KMS-11 (cell line): ENCODE data around the gene GRIN2C.

Experiments used
- H2AFZ ChIP-seq: fragments of 200-600 bp; sonication (generic); 2 replicates; pipeline ENCODE4 v1.6.1; 2016; ENCODE audit warnings: antibody characterized with exemption, mixed run types, low read depth
- H3K27ac ChIP-seq: fragments of 200-600 bp; sonication (generic); 2 replicates; pipeline ENCODE4 v1.6.1; 2016; ENCODE audit warnings: mild to moderate bottlenecking, mixed run types
- H3K27me3 ChIP-seq: fragments of 200-600 bp; sonication (generic); 2 replicates; pipeline ENCODE4 v1.6.1; 2017; ENCODE audit warnings: mild to moderate bottlenecking, low read depth, mixed run types, moderate library complexity; ENCODE audit not compliant: insufficient read depth
- H3K36me3 ChIP-seq: fragments of 200-600 bp; sonication (generic); 2 replicates; pipeline ENCODE4 v1.6.1; 2017; ENCODE audit warnings: mild to moderate bottlenecking, mixed run types; ENCODE audit not compliant: insufficient read depth
- H3K4me1 ChIP-seq: fragments of 200-600 bp; sonication (generic); 2 replicates; pipeline ENCODE4 v1.6.1; 2016; ENCODE audit warnings: mild to moderate bottlenecking, low read depth, mixed run types; ENCODE audit not compliant: poor library complexity, severe bottlenecking
- H3K4me2 ChIP-seq: fragments of 200-600 bp; sonication (generic); 2 replicates; pipeline ENCODE4 v1.7.0; 2016; ENCODE audit warnings: mild to moderate bottlenecking, mixed run types
- H3K4me3 ChIP-seq: fragments of 200-600 bp; sonication (generic); IDR thresholded peaks from 2 replicates; pipeline ENCODE4 v1.6.1; 2017; ENCODE audit warnings: low read depth, low read length, mixed read lengths; ENCODE audit not compliant: insufficient read depth
- H3K79me2 ChIP-seq: fragments of 200-600 bp; sonication (generic); 2 replicates; pipeline ENCODE4 v1.6.1; 2016; ENCODE audit warnings: low read depth, mixed run types; ENCODE audit not compliant: insufficient read depth
- H3K9ac ChIP-seq: fragments of 200-600 bp; sonication (generic); 2 replicates; pipeline ENCODE4 v1.6.1; 2016; ENCODE audit warnings: mild to moderate bottlenecking, mixed run types
- H4K20me1 ChIP-seq: fragments of 200-600 bp; sonication (generic); 2 replicates; pipeline ENCODE4 v1.6.1; 2016; ENCODE audit warnings: mild to moderate bottlenecking, mixed run types; ENCODE audit not compliant: insufficient read depth
- TF ChIP-seq, protein P1 (sequence below): fragments of 200-600 bp; sonication (generic); conservative IDR thresholded peaks from 2 replicates; pipeline ENCODE4 v1.6.1; 2017; ENCODE audit warnings: low read depth, mild to moderate bottlenecking, antibody characterized with exemption, low read length, moderate library complexity, mixed read lengths

The GRIN2C gene

DNA sequence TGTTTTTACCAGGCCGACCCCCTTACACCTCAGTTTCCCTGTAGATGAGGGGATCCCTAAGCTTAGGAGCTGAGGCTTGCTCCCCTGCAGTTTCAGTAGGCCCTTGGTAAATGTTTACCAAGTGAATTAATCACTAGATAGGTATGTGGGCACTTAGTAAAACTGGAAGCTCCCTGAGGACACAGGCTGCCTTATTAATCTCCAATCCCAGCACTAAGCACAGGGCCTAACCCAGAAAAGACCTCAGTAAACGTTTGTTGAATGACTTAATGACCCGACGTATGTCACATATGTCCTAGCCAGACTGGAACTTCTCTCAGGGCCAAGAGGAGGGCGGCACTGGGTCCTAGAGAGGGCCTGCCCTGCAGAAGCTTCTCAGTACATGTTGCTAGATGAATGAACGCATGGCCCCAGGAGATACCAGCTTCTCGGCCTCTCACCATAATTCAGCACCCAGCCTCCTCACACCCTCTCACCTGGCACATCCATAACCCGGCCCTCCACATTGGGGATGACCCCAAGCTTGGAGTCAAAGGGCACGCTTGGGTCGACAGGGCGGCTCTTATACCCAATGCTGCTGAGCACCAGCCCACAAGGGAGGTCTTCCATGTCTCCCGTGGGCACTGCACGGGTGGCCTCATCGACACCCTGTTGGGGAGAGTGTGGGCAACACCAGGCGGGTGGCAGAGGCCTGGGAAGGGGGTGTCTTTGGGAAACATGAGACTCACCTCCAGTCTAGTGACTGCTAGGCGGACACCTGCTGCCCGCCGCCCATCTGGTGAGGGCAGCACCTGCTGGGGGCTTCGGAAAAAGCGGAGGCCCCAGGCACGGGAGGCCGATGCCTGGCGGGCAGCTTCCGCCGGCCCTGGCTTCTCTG, 4.0 kb upstream of the GRIN2C start:
- Histone ChIP-seq H3K4me2 (no peak overlapping the region), H3K36me3 (no peaks in the 10 kb centered on the region), H4K20me1 (no peaks in the 10 kb centered on the region), H3K9ac (no peak overlapping the region), H3K4me3 (no peak overlapping the region), H3K79me2 (no peaks in the 10 kb centered on the region), H3K4me1 (peaks cover 13% of the 10 kb centered on the region), H3K27ac (no peak overlapping the region), H2AFZ (no peak overlapping the region), H3K27me3 (peaks cover 33% of the 10 kb centered on the region)
- TF ChIP-seq, protein P1, sequence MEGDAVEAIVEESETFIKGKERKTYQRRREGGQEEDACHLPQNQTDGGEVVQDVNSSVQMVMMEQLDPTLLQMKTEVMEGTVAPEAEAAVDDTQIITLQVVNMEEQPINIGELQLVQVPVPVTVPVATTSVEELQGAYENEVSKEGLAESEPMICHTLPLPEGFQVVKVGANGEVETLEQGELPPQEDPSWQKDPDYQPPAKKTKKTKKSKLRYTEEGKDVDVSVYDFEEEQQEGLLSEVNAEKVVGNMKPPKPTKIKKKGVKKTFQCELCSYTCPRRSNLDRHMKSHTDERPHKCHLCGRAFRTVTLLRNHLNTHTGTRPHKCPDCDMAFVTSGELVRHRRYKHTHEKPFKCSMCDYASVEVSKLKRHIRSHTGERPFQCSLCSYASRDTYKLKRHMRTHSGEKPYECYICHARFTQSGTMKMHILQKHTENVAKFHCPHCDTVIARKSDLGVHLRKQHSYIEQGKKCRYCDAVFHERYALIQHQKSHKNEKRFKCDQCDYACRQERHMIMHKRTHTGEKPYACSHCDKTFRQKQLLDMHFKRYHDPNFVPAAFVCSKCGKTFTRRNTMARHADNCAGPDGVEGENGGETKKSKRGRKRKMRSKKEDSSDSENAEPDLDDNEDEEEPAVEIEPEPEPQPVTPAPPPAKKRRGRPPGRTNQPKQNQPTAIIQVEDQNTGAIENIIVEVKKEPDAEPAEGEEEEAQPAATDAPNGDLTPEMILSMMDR: no peak

DNA sequence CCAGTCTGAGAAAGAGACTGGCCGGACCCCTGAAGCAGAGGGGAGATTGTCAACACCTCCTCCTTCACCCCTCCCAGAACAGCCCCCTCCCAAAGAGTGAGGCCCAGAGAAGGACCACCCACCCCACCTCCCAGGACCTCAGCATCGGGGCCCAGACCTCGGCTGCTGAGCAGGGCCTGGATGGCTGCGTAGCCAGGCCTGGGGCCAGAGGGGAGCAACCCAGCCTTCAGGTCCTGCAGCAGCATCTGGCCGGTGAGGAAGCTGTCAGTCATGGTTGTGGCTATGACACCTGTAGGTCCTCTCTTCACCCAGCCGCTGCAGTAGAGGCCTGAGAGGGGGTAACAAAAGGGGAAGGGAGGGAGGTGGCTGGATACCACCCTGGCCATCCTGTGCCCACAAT, 3.2 kb upstream of the GRIN2C start:
- TF ChIP-seq, protein P1: no peak
- H4K20me1 ChIP-seq: no peaks in the 10 kb centered on the region
- no peak overlapping the region for H3K27ac ChIP-seq
- H3K4me3 ChIP-seq: no peak overlapping the region
- H3K4me1 ChIP-seq: peaks cover 13% of the 10 kb centered on the region
- H3K9ac ChIP-seq: no peak overlapping the region
- no peak overlapping the region for H3K4me2 ChIP-seq
- H3K27me3 ChIP-seq: peaks cover 37% of the 10 kb centered on the region
- no peaks in the 10 kb centered on the region for H3K79me2 ChIP-seq
- no peak overlapping the region for H2AFZ ChIP-seq
- no peaks in the 10 kb centered on the region for H3K36me3 ChIP-seq

DNA sequence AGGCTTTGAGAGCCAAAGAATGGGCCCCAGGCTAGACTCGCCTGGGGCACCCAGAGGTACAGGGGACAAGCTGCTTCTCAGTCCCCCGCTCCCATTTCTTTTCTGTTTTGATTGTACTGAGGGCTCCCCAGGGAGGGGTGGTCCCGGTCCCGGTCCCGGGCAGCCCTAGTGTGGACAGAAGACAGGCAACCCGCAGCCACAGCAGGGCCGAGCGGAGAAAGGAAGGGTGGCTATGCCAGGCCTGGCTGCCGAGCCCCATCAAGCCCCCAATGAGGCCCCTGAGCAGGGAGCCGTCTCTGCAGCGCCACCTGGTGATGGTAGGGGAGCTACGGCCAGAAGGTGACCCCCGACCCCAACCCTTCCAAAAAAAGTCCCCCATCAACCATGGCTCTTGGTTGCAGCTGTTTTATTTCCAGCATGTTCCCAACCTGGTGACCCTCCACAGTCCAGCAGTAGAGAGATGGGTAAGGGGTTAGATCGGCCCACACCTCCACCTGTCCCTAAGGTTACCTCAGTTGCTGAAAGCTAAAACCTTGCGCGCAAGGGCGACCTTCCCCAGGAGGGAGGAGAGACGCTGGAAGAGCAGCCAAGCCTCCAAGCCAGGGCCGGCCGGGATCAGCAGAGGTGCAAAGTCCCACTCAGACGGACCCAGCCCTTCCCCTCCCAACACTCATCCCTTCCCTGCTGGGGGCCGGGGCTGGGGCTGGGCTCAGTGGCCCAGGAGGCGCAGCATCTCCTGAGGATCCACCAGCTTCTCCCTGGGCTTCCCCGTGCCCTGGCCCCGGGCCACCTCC, 2.6 kb upstream of the GRIN2C start:
- no peak overlapping the region for H3K9ac ChIP-seq
- no peak overlapping the region for H3K27ac ChIP-seq

DNA sequence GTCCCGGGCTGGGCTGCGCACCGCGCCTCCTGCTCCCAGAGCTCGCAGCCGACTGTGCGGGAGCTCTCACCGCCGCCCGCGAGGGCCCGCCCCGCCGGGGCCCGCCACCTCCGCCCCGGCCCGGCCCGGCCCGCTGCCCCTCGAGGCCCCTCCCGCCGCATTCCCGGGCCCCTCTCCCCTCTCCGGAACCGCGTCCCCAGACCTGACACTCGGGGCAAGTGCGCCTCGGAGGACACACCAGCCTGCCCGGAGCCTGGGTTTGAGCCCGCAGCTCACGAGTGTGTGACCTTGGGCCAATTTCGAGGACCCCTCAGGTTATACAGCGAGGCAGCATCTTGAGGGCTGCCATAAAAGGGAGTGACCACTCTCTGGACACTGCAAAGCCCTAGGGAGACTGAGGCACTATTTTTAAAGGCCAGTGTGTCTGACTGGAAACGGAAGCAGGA, 2.0 kb upstream of the GRIN2C start:
- TF ChIP-seq, protein P1: no peak
- Histone ChIP-seq H3K9ac (no peak overlapping the region), H3K4me3 (no peak overlapping the region), H2AFZ (no peak overlapping the region), H3K4me1 (peaks cover 13% of the 10 kb centered on the region), H3K4me2 (peak overlapping the region; percentile 54), H3K27ac (no peak overlapping the region), H3K79me2 (no peaks in the 10 kb centered on the region), H3K36me3 (no peaks in the 10 kb centered on the region), H3K27me3 (peaks cover 45% of the 10 kb centered on the region), H4K20me1 (no peaks in the 10 kb centered on the region)

More for the DNA sequence above, 2.6 kb upstream of the GRIN2C start:
- peaks cover 13% of the 10 kb centered on the region for H3K4me1 ChIP-seq
- TF ChIP-seq, protein P1: peak; percentile 89
- peaks cover 41% of the 10 kb centered on the region for H3K27me3 ChIP-seq
- peak overlapping the region; percentile 54 for H3K4me2 ChIP-seq
- H3K79me2 ChIP-seq: no peaks in the 10 kb centered on the region
- no peaks in the 10 kb centered on the region for H3K36me3 ChIP-seq
- H2AFZ ChIP-seq: no peak overlapping the region
- no peak overlapping the region for H3K4me3 ChIP-seq
- H4K20me1 ChIP-seq: no peaks in the 10 kb centered on the region
